ENCODE data around the gene ACTR6.

ACTR6 gene

GRCh38 chr12:100266585-100266834 is 65.9 kb downstream of the ACTR6 start:
- no peak for DNase-seq (ENCODE audit: low read depth)
- H3K4me3 ChIP-seq (replicated peaks; ENCODE audit: low read depth, low read length), result peak overlapping the region; percentile 85
- TF ChIP-seq CTCF (IDR thresholded peaks at IDR 0.05; ENCODE audit: low read length, missing control alignments), result no peak

- TF ChIP-seq CTCF (IDR thresholded peaks at IDR 0.05; ENCODE audit: low read length, missing control alignments), result no peak
- peak within 1 kb of the TSS; percentile 85 for H3K4me3 ChIP-seq (replicated peaks; ENCODE audit: low read depth, low read length)
- DNase-seq (ENCODE audit: low read depth), result peak; percentile 99
Measured at GRCh38 chr12:100266835-100267602, 66.4 kb downstream of the ACTR6 start, which contains the start of the genes DEPDC4 and SCYL2. Gene DEPDC4 (minus strand): TSS chr12:100267079. CDS start chr12:100267076, 3 bp downstream. Gene SCYL2 (plus strand): TSS chr12:100267177. CDS start chr12:100282971, 15,794 bp downstream.

GRCh38 chr12:100267603-100268281 is 67.1 kb downstream of the ACTR6 start:
- DNase-seq (ENCODE audit: low read depth), result peak; percentile 43
- H3K4me3 ChIP-seq (replicated peaks; ENCODE audit: low read depth, low read length), result peak overlapping the region; percentile 85
- no peak for TF ChIP-seq CTCF (IDR thresholded peaks at IDR 0.05; ENCODE audit: low read length, missing control alignments)

- peak overlapping the region; percentile 85 for H3K4me3 ChIP-seq (replicated peaks; ENCODE audit: low read depth, low read length)
- peak; percentile 16 for DNase-seq (ENCODE audit: low read depth)
- no peak for TF ChIP-seq CTCF (IDR thresholded peaks at IDR 0.05; ENCODE audit: low read length, missing control alignments)
Measured at GRCh38 chr12:100268835-100269564, 68.4 kb downstream of the ACTR6 start.

- H3K4me3 ChIP-seq (replicated peaks; ENCODE audit: low read depth, low read length), result no peak overlapping the region
- DNase-seq (ENCODE audit: low read depth), result no peak
- TF ChIP-seq CTCF (IDR thresholded peaks at IDR 0.05; ENCODE audit: low read length, missing control alignments), result no peak
Measured at GRCh38 chr12:100273782-100274181, 73.2 kb downstream of the ACTR6 start.

Data from fibroblast of pulmonary artery (primary cell).